ENCODE results near the gene NUMA1.

The NUMA1 gene

DNA sequence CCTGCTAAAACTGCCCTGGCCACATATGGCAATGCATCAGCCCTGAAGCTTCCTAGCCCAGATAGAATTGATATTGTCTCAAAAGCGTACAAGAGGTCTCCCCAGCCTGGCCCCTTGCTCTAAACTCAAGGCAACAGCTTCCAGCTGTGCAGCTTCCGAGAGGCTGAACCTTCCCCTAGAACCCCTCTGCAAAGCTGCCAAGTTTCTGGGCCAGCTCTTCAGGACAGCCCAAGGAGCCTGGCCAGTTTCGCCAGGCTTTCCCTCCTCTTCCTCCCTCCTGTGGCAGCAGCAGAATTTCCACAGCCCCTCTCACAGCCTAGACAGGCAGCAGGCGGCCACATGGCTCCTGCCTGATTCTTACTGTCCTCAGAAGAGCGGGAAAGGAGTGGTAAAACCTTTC lies 34.5 kb downstream of the NUMA1 start:
- Histone ChIP-seq H3K36me3 (replicated peaks) (no peaks in the 10 kb centered on the region), H3K27ac (no peak overlapping the region), H3K27me3 (replicated peaks) (no peaks in the 10 kb centered on the region), H3K4me3 (ENCODE audit: low read depth, low read length) (no peak overlapping the region)
- no peak for DNase-seq
- TF ChIP-seq, protein P1, sequence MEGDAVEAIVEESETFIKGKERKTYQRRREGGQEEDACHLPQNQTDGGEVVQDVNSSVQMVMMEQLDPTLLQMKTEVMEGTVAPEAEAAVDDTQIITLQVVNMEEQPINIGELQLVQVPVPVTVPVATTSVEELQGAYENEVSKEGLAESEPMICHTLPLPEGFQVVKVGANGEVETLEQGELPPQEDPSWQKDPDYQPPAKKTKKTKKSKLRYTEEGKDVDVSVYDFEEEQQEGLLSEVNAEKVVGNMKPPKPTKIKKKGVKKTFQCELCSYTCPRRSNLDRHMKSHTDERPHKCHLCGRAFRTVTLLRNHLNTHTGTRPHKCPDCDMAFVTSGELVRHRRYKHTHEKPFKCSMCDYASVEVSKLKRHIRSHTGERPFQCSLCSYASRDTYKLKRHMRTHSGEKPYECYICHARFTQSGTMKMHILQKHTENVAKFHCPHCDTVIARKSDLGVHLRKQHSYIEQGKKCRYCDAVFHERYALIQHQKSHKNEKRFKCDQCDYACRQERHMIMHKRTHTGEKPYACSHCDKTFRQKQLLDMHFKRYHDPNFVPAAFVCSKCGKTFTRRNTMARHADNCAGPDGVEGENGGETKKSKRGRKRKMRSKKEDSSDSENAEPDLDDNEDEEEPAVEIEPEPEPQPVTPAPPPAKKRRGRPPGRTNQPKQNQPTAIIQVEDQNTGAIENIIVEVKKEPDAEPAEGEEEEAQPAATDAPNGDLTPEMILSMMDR (IDR thresholded peaks at IDR 0.05; ENCODE audit: low read depth, low read length, missing control alignments): no peak
- in situ Hi-C loops (cut with HindIII; ENCODE audit: low pct_ligation_motif_present, low sequenced_read_pairs): no loop called here

DNA sequence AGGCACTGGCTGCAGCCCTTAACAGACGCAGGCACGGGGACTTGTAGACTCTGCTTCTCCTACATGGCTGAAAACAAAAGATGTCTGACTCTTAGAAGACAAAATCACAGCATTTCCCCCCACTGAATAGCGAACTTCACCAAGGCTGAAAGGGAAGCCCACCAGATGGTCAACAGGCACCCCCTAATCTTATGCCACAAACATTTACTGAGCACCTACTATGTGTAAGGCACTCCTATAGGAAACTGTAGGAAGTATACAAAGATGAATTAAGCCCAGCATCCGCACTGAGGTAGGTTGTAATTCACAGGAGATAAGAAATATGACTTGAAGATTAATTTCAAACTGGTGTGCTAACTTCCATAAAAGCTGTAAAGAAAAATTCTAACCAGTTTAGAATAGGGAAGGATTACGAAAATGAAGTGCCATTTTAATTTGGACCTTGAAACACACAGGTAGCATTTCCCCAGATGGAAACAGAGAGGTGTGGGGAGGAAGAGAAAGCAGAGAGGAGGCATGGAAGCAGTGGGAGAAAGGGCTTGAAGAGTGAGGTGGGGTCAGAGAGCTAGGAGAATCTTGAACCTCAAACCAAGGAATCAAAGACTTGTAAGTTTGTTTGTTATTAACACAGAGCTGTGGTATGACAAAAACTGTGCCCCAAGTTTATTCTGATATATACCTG lies 38.1 kb downstream of the NUMA1 start:
- Histone ChIP-seq H3K4me3 (ENCODE audit: low read depth, low read length) (peak overlapping the region; percentile 74), H3K27ac (peak overlapping the region; percentile 97), H3K27me3 (replicated peaks) (no peaks in the 10 kb centered on the region), H3K36me3 (replicated peaks) (no peaks in the 10 kb centered on the region)
- in situ Hi-C loops (cut with HindIII; ENCODE audit: low pct_ligation_motif_present, low sequenced_read_pairs): no loop called here
- no peak for DNase-seq
- TF ChIP-seq, protein P1 (IDR thresholded peaks at IDR 0.05; ENCODE audit: low read depth, low read length, missing control alignments): no peak

DNA sequence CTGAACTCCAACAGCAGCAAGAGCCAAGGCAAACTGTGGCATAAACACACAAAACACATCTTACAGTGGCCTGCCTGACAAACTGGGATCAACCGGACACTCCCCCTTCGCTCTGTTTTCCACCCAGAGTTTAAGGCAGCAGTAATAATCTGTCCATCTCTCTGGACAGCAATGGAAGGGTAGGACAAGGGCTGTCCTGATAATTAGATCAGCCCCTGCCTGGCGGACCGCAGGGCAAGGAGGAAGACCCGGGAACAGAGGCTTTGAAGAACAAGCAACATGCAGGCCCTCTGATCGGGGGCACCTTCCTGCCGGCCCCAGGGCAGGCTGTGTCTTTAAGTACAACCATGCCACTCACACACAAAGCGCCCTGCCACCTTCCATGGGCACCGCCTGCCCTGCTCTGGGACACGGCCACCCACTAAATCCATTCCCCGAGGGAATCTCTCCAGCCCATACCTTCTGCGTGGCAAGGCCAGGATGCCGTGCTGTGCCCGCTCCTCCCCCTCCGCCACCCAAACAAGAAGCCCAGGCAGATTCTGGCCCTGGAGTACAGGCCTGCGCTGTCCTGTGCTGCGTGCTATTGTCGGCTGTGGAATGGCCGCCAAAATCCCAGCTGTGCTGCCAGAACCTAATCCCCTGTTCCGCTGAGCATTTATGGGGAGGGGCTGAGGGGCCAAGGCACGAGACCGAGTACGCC lies 38.8 kb downstream of the NUMA1 start:
- Histone ChIP-seq H3K27ac (peak overlapping the region; percentile 97), H3K27me3 (replicated peaks) (no peaks in the 10 kb centered on the region), H3K36me3 (replicated peaks) (no peaks in the 10 kb centered on the region), H3K4me3 (ENCODE audit: low read depth, low read length) (peak overlapping the region; percentile 74)
- TF ChIP-seq, protein P1 (IDR thresholded peaks at IDR 0.05; ENCODE audit: low read depth, low read length, missing control alignments): no peak
- peak; percentile 60 for DNase-seq
- in situ Hi-C loops (cut with HindIII; ENCODE audit: low pct_ligation_motif_present, low sequenced_read_pairs): no loop called here

DNA sequence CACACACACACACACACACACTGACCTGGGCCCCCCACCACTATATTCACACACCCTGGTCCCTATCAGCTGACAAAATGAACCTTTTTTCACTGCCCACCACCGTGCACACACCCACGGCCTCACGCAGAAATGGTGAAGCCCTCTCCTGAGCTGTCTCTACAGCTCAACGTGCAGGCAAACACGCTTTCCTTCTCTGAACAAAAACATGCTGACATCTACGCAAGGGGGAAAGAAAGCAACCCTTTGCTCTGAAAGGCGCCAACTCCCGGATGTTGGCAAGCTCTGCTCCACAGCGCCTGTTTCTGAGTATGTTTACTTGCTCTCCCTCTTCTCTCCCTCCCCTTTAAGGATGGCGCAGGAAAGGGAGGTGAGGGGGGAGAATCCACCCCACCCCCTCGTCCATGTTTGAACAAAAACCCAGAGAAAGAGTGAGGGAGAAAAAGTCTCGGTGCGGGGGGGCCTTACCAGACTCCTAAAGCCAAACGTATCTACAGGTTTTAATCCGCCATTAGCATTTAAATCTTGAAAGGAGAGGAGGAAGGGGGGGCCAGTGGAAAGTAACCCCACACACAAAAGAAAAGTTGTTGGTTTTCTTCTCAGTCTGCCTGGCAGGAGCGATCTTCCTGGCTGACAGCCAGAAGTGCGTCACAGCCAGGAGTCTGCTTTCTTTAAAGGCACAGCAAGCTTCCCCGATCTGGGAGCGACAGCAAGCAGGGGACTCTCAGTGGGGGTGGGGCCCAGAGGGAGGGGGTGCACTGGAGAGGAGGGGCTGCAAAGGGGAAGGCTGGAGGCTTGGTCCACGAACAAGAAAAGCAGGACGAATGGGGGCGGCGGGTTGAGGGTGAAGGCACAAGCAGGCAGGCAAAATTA lies 39.6 kb downstream of the NUMA1 start:
- Histone ChIP-seq H3K4me3 (ENCODE audit: low read depth, low read length) (peak overlapping the region; percentile 74), H3K27ac (peak overlapping the region; percentile 97), H3K36me3 (replicated peaks) (no peaks in the 10 kb centered on the region), H3K27me3 (replicated peaks) (no peaks in the 10 kb centered on the region)
- TF ChIP-seq, protein P1 (IDR thresholded peaks at IDR 0.05; ENCODE audit: low read depth, low read length, missing control alignments): no peak
- in situ Hi-C loops (cut with HindIII; ENCODE audit: low pct_ligation_motif_present, low sequenced_read_pairs): no loop called here
- peak; percentile 92 for DNase-seq

DNA sequence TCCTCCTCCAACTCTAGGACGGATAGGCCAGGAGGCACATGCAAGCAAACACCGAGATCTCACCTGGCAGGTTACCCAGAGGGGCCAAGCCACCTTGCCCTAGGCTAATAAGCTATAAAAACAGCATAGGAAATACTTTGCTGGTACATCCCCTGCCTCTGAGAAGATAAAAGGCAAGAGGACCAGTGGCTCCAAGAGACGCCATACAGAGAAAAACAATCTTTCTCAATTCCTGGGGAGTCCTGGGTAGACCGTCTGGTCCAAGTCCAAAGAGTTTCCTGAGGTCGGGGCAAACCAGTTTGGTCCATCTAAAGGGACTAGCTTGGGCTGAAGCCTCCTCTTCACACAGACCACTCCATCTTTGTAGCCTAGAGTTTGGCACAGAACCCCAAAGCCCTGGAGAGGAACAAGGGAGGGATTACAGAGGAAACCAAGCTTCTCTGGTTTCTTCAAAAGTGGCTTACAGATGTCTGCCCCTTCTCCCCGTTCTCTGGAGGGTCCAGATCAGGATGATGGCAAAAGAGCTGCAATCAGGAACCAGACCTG lies 40.4 kb downstream of the NUMA1 start:
- peak overlapping the region; percentile 74 for H3K4me3 ChIP-seq (ENCODE audit: low read depth, low read length)
- TF ChIP-seq, protein P1 (IDR thresholded peaks at IDR 0.05; ENCODE audit: low read depth, low read length, missing control alignments): no peak
- in situ Hi-C loops (cut with HindIII; ENCODE audit: low pct_ligation_motif_present, low sequenced_read_pairs): no loop called here

More for the DNA sequence above, 40.4 kb downstream of the NUMA1 start:
- Histone ChIP-seq H3K27me3 (replicated peaks) (no peaks in the 10 kb centered on the region), H3K36me3 (replicated peaks) (peaks cover 3% of the 10 kb centered on the region), H3K27ac (peak overlapping the region; percentile 97)
- DNase-seq: no peak

Measured in brain microvascular endothelial cell (primary cell).